ENCODE measurements around the gene NECTIN2. TPM values are rescaled to one million over a fixed set of nuclear protein-coding genes. Genes with fewer than 3 reads are reported as not detected.

NECTIN2 gene
- total and polyA plus RNA-seq, 10 donors = 14.3 to 136 (median 98.6) TPM

- no peaks in the 10 kb centered on the region for H3K9me3 ChIP-seq
- DNase-seq = peak; percentile 84
- H3K27ac ChIP-seq = peak overlapping the region in 6 of 8 donors; percentile 32 to 73 (median 65)
- H3K4me1 ChIP-seq = peaks cover 0 to 28% (median 8%) of the 10 kb centered on the region in 6 donors
- 54 to 84% (median 66%) methylated on average over 24 to 34 of the region's 35 CpGs for WGBS, 5 donors
- H3K36me3 ChIP-seq = peaks cover 0 to 12% (median 0%) of the 10 kb centered on the region in 6 donors
- H3K27me3 ChIP-seq (replicated peaks in 1 of 7) = peaks cover 0 to 7% (median 0%) of the 10 kb centered on the region in 7 donors
- no peak for TF ChIP-seq POLR2A (IDR thresholded peaks at IDR 0.05)
- peak in 1 of 11 experiments; percentile 17 for TF ChIP-seq CTCF (IDR thresholded peaks at IDR 0.05 in 8 of 11, conservative IDR thresholded peaks at IDR 0.05 in 3 of 11)
- peak in 2 of 3 donors; percentile 66 for TF ChIP-seq POLR2AphosphoS5 (IDR thresholded peaks at IDR 0.05)
- H3K4me3 ChIP-seq = peak overlapping the region in 2 of 8 donors; percentile 5 to 34
- intact Hi-C loops (cut with DNase I; ENCODE audit: low total_unique reads) = no loop called here
These were observed 25.2 kb upstream of the NECTIN2 start for GRCh38 chr19:44820648-44821609.

- TF ChIP-seq CTCF (IDR thresholded peaks at IDR 0.05 in 8 of 11, conservative IDR thresholded peaks at IDR 0.05 in 3 of 11) (no peak), POLR2AphosphoS5 (IDR thresholded peaks at IDR 0.05) (peak in 1 of 3 donors; percentile 19)
- intact Hi-C loops (cut with DNase I; ENCODE audit: low total_unique reads) = no loop called here
- Histone ChIP-seq H3K4me1 (peaks cover 0 to 28% (median 8%) of the 10 kb centered on the region in 6 donors), H3K4me3 (no peak overlapping the region), H3K36me3 (peaks cover 0 to 12% (median 0%) of the 10 kb centered on the region in 6 donors), H3K27ac (peak overlapping the region in 1 of 8 donors; percentile 73), H3K9me3 (no peaks in the 10 kb centered on the region), H3K27me3 (replicated peaks in 1 of 7) (peaks cover 0 to 7% (median 0%) of the 10 kb centered on the region in 7 donors)
- 68 to 85% (median 78%) methylated on average over 11 of the region's 11 CpGs for WGBS, 5 donors
- DNase-seq = no peak
These were observed 23.9 kb upstream of the NECTIN2 start for GRCh38 chr19:44822177-44822576.

- no peaks in the 10 kb centered on the region for H3K9me3 ChIP-seq
- H3K27ac ChIP-seq = peak overlapping the region in 1 of 8 donors; percentile 73
- no peak overlapping the region for H3K4me3 ChIP-seq
- peaks cover 0 to 28% (median 8%) of the 10 kb centered on the region in 6 donors for H3K4me1 ChIP-seq
- no peak for TF ChIP-seq POLR2A (IDR thresholded peaks at IDR 0.05)
- no peak for TF ChIP-seq CTCF (IDR thresholded peaks at IDR 0.05 in 8 of 11, conservative IDR thresholded peaks at IDR 0.05 in 3 of 11)
- TF ChIP-seq POLR2AphosphoS5 (IDR thresholded peaks at IDR 0.05) = no peak
- DNase-seq = no peak
- 67 to 73% (median 70%) methylated on average over 10 of the region's 10 CpGs for WGBS, 5 donors
- intact Hi-C loops (cut with DNase I; ENCODE audit: low total_unique reads) = no loop called here
- H3K27me3 ChIP-seq (replicated peaks in 1 of 7) = peaks cover 0 to 7% (median 0%) of the 10 kb centered on the region in 7 donors
- peaks cover 0 to 12% (median 0%) of the 10 kb centered on the region in 6 donors for H3K36me3 ChIP-seq
These were observed 23.3 kb upstream of the NECTIN2 start for GRCh38 chr19:44822670-44823372.

Data from spleen (tissue), 11 donors.